ENCODE data around the gene HIPK2.

Gene HIPK2

DNA sequence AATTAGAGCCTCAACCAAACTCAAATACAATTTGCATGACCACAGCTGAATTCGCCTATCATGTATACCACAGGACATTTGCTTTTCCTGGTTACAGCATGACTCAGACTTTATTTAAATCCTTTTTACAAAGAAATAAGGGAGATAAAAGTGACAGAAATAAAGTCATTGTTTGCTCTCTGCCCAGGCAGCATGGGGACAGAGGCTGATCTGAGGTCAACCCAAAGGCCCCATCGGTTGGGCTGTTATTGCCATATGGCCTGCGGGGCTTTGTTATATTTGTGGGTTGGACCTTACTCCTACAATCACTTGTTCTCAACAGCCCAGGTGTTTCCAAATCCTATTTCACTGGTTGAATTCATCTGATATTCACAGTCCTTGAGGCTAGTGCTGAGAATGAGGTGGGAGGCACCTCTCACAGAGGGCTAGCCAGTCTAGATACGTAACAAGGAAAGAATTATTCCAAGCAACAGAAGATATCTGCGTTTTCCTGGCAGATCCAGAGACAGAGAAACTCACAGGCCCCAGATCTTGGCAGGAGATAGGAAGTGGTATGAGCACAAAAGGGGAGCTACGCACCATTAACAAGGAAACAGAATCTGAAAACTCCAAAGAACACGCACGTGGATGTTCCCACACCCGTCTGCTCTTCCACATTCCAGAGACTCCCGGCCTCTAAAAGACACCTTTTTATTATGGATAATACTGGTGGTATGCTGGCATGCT, 117.3 kb downstream of the HIPK2 start:
- TF ChIP-seq ZNF70 (CRISPR knock-in tag; IDR thresholded peaks at IDR 0.05) = no peak

DNA sequence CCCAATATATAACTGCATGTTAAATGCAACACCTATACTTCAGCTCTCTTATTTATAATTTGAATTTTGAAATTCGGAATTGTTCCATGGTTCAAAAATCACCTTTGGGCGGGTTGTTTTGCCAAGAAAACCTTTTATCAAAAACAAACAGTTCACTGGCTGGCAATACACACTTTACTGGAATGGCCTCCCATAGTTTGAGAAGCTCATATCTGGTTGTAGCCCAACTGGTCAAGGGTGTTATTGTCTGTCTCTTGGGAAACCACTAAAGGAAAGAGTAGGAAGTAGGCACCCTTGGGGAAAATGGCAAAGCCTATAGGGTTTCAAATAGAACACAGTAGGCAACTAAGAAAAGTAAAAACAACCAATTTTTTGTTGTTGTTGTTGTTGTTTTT, 117.9 kb downstream of the HIPK2 start:
- TF ChIP-seq ZFP30 (CRISPR knock-in tag; IDR thresholded peaks at IDR 0.05) (no peak), CREB5 (CRISPR knock-in tag; IDR thresholded peaks at IDR 0.05; ENCODE audit: low read depth) (no peak), ZC3H10 (CRISPR knock-in tag; IDR thresholded peaks at IDR 0.05) (no peak), CSDC2 (CRISPR knock-in tag; IDR thresholded peaks at IDR 0.05) (no peak), PPARA (CRISPR knock-in tag; IDR thresholded peaks at IDR 0.05; ENCODE audit: borderline replicate concordance) (no peak), ARNTL (CRISPR knock-in tag; IDR thresholded peaks at IDR 0.05; ENCODE audit: borderline replicate concordance, low read depth) (no peak), TCF4 (CRISPR knock-in tag; IDR thresholded peaks at IDR 0.05; ENCODE audit: borderline replicate concordance) (no peak), ZNF565 (CRISPR knock-in tag; conservative IDR thresholded peaks at IDR 0.05; ENCODE audit: low read depth) (no peak), ZNF8 (CRISPR knock-in tag; IDR thresholded peaks at IDR 0.05) (no peak), ESRRG (CRISPR knock-in tag; IDR thresholded peaks at IDR 0.05) (no peak), POU6F1 (CRISPR knock-in tag; IDR thresholded peaks at IDR 0.05; ENCODE audit: borderline replicate concordance, low read depth) (no peak), PATZ1 (CRISPR knock-in tag; IDR thresholded peaks at IDR 0.05; ENCODE audit: borderline replicate concordance) (no peak)
- no peak for ATAC-seq

More for the DNA sequence above, 117.3 kb downstream of the HIPK2 start:
- no peak for ATAC-seq

DNA sequence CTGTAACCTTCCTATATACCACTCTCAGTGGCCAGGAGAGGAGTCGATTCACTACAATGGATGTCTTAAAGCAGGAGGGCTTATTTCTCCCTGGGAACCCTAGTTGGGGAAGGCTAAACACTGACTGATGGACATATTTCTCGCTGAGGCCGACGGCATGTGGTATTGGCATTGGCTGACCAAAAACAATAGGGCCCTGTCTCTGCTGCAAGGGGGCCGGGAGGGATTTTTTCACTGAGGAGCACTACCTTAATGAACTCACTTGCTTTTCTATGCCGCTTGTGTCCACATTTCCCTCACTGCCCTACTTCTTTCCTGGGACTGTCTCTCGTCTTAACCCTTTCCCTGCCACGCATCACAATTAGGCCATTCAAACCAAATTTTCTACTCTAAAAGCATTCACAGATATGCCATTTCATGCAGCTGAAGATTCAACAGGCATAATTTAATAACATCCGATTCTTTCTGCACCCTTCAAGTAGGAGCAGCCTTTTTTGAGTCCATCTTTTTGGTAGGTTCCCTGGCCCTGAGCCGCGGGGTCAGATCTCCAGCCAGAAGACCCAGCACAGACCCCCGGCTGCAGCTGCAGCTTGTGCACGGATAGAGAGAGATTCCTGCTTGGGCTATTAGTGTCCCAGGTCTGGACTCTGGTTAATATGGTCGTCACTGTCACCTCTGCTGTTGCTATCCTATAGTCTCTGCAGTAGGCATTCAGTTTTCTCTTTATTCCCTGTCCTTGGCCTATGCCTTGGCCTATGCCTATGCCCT, 118.7 kb downstream of the HIPK2 start:
- no peak; the same call in 2 of the 3 replicates for ATAC-seq
- TF ChIP-seq PATZ1 (CRISPR knock-in tag; IDR thresholded peaks at IDR 0.05; ENCODE audit: borderline replicate concordance) (no peak), ISL1 (CRISPR knock-in tag; IDR thresholded peaks at IDR 0.05) (no peak), ZFP30 (CRISPR knock-in tag; IDR thresholded peaks at IDR 0.05) (no peak), ARNTL (CRISPR knock-in tag; IDR thresholded peaks at IDR 0.05; ENCODE audit: borderline replicate concordance, low read depth) (no peak), ZC3H10 (CRISPR knock-in tag; IDR thresholded peaks at IDR 0.05) (no peak), RARB (CRISPR knock-in tag; IDR thresholded peaks at IDR 0.05) (no peak), ZNF8 (CRISPR knock-in tag; IDR thresholded peaks at IDR 0.05) (no peak), ESRRG (CRISPR knock-in tag; IDR thresholded peaks at IDR 0.05) (no peak), CREB5 (CRISPR knock-in tag; IDR thresholded peaks at IDR 0.05; ENCODE audit: low read depth) (no peak), GLIS3 (CRISPR knock-in tag; IDR thresholded peaks at IDR 0.05) (no peak), CSDC2 (CRISPR knock-in tag; IDR thresholded peaks at IDR 0.05) (no peak), ZFP3 (CRISPR knock-in tag; IDR thresholded peaks at IDR 0.05) (no peak), SNAI2 (CRISPR knock-in tag; IDR thresholded peaks at IDR 0.05) (no peak), ZNF70 (CRISPR knock-in tag; IDR thresholded peaks at IDR 0.05) (no peak), PPARA (CRISPR knock-in tag; IDR thresholded peaks at IDR 0.05; ENCODE audit: borderline replicate concordance) (no peak), TOX (CRISPR knock-in tag; IDR thresholded peaks at IDR 0.05; ENCODE audit: borderline replicate concordance) (no peak)
- TF ChIP-seq, protein P1, sequence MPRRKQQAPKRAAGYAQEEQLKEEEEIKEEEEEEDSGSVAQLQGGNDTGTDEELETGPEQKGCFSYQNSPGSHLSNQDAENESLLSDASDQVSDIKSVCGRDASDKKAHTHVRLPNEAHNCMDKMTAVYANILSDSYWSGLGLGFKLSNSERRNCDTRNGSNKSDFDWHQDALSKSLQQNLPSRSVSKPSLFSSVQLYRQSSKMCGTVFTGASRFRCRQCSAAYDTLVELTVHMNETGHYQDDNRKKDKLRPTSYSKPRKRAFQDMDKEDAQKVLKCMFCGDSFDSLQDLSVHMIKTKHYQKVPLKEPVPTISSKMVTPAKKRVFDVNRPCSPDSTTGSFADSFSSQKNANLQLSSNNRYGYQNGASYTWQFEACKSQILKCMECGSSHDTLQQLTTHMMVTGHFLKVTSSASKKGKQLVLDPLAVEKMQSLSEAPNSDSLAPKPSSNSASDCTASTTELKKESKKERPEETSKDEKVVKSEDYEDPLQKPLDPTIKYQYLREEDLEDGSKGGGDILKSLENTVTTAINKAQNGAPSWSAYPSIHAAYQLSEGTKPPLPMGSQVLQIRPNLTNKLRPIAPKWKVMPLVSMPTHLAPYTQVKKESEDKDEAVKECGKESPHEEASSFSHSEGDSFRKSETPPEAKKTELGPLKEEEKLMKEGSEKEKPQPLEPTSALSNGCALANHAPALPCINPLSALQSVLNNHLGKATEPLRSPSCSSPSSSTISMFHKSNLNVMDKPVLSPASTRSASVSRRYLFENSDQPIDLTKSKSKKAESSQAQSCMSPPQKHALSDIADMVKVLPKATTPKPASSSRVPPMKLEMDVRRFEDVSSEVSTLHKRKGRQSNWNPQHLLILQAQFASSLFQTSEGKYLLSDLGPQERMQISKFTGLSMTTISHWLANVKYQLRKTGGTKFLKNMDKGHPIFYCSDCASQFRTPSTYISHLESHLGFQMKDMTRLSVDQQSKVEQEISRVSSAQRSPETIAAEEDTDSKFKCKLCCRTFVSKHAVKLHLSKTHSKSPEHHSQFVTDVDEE (CRISPR knock-in tag; IDR thresholded peaks at IDR 0.05) = no peak
- TF ChIP-seq, protein P2, sequence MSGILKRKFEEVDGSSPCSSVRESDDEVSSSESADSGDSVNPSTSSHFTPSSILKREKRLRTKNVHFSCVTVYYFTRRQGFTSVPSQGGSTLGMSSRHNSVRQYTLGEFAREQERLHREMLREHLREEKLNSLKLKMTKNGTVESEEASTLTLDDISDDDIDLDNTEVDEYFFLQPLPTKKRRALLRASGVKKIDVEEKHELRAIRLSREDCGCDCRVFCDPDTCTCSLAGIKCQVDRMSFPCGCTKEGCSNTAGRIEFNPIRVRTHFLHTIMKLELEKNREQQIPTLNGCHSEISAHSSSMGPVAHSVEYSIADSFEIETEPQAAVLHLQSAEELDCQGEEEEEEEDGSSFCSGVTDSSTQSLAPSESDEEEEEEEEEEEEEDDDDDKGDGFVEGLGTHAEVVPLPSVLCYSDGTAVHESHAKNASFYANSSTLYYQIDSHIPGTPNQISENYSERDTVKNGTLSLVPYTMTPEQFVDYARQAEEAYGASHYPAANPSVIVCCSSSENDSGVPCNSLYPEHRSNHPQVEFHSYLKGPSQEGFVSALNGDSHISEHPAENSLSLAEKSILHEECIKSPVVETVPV (CRISPR knock-in tag; IDR thresholded peaks at IDR 0.05) = no peak
